HG02610 (cell line): ENCODE measurements around the gene PCLO.

Source experiments
- ATAC-seq: cut with Tn5 transposase; IDR thresholded peaks from one replicate; pipeline ENCODE4 v1.9.1; 2021; ENCODE audit warnings: mild to moderate bottlenecking, moderate library complexity; ENCODE audit not compliant: unreplicated experiment

Gene PCLO

GRCh38 chr7:82841828-82842227 is 320.9 kb downstream of the PCLO start:
- no peak for ATAC-seq

DNA sequence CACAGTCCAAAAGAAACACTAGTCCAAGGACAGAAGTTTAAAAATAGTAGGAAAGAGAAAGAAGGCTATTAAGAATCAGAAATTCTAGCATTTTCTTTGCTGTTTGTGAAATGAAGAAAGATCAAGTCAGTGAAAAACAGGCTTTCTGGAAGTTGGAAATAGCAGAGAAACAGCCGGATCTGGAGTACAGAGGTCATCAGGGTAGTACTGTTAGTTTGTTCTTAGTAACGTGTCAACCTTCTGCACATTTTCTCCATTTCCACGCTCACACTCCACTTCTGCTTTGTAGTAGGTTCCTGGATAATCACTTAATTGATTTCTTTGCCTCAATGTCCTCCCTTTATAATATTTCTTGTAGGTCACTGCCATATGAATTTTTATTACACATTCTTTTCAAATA is 322.6 kb downstream of the PCLO start:
- no peak for ATAC-seq

DNA sequence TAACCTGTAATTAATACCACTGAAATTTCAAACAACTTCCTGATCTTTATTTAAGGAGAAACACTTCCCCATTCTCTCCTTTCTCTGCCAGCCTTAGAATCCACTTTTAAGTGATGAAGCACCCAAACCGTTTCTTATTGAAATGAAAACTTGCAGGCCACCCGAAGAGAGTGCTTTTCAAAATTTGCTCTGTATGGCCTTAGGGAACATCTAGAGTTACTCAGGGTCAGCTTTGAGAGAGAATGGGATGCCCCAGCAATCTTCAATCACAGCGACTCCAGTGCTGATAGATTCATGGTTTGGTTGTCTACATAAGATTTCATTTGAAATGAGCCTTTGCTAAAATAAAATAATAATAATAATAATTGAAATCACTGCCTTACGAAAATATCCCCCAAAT is 323.1 kb downstream of the PCLO start:
- ATAC-seq = no peak

DNA sequence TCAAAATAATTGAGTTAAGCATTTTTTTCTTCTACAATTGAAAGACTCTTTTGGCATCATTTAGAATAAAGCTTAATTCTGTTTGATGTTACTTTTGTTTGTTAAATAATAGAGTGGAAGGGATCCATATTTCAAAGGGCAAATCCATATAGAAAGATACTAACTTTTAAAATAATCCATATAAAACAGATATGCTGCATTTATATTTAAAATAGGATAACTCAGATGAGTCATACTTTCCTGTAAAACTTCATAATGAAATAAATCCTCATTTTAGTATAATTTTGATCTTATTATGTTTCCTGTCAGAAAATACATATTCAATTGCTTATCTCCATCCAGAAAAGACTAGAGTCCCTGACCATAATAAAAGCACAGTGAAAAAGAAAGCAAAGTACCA is 323.6 kb downstream of the PCLO start:
- no peak for ATAC-seq

DNA sequence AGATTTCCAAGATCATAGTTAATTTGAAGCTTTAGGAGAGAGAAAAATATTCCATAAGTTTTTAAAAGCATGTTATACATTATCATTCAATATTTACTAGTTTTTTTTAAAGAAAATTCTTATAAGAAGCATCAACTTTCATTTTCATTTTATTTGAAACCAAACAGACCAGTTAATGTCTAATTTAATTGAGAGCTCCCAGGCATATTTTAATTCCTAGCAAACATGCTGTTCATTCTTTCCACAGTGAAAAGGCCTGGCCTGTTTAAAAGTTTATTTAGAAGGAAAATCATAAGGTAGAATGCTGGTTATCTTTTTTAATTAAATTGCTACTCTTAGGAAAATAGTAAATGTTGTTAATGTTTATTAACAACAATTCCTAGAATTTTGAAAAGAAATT is 324.4 kb downstream of the PCLO start:
- no peak for ATAC-seq

DNA sequence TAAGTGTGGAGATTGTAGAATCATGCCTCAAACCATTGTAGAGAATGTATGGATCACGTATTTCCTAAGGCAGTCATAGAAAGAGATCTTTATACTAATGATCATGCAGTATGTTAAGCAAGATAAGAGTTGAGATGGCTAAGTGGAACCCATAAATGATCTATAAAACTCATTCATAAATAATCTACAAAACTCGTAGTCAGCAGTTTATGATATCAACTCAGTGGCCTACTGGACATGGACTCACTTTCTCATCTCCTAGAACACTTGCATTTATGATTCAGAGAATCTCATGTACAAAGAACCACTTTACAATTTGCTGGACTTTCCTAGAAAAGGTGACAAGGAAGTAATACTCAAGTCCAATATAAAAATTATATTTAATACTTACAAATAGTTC is 339.6 kb downstream of the PCLO start:
- ATAC-seq = no peak

DNA sequence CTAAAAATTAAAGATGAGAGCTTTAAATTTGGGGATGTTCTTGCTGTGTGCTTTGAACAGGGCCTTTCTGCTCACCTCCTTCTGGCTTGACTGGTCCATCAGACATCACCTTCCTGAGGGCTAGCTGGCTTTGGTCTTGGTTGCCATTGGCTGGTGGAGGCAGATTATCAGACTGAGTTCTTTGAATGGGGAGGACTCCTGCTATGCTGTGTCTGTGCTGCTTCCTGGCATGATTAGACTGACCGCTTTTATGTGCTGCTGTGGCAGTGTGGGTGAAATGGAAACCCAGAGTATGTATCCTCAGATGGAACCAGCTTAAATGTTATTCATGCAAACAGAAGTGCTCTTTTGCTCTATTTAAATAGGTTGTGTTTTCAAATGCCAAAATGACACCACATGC is 341.6 kb downstream of the PCLO start:
- ATAC-seq = no peak

GRCh38 chr7:82818171-82818570 is 344.5 kb downstream of the PCLO start:
- no peak for ATAC-seq

GRCh38 chr7:82816272-82816671 is 346.4 kb downstream of the PCLO start:
- no peak for ATAC-seq

DNA sequence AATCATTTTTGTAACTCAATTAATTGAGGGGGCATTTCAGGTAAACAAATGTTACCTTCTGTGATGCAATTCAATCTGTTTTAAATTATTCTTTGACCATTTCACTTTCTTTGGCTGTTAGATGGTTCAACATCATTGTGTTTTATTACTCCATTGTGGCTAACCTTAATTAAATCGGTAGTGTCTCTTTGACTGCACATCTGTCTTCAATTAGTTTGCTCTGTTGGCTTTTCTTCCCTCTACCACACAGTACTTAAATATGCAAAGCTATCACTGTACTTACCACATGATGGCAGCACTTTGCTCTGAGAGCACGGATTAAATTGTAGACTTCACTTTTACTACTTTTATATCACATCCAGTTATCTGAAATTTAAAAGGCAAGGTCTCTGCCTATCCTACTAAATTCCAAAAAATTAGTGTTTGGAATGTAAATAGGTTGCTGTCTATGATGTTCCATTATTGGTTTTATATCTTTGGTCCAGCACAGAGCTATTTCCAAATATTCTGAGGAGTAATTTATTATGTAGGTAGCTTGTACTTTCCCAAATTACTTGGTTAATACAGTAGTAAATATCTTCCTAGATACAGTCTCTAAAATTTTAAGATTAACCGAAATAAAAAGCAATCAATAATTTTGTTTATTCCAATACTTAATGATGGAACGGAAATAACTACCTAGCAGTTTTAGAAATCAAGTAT is 352.0 kb downstream of the PCLO start:
- ATAC-seq = peak; percentile 88

GRCh38 chr7:82808633-82809032 is 354.1 kb downstream of the PCLO start:
- ATAC-seq = no peak

DNA sequence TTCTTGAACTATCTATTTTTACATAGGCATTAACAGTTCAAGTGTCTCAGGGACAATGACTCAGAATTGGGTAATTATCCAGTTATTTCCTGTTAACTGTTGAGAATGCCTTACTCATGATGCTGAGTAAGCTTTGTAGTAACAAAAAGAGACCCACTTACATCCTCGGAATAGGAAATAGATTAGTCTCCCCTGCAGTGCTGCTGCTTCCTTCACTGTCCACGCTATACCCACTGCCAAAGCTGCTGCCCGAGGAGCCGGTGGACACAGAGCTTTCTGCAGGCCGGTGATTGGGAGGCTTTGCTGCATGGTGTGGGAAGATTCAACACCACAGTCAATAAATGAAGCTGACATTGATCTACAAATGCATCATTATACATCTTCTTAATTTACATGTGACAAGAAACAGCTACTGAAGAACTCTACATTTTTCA is 357.1 kb downstream of the PCLO start:
- ATAC-seq = no peak

- ATAC-seq = no peak
Observed at GRCh38 chr7:82803411-82803810, 359.3 kb downstream of the PCLO start.

DNA sequence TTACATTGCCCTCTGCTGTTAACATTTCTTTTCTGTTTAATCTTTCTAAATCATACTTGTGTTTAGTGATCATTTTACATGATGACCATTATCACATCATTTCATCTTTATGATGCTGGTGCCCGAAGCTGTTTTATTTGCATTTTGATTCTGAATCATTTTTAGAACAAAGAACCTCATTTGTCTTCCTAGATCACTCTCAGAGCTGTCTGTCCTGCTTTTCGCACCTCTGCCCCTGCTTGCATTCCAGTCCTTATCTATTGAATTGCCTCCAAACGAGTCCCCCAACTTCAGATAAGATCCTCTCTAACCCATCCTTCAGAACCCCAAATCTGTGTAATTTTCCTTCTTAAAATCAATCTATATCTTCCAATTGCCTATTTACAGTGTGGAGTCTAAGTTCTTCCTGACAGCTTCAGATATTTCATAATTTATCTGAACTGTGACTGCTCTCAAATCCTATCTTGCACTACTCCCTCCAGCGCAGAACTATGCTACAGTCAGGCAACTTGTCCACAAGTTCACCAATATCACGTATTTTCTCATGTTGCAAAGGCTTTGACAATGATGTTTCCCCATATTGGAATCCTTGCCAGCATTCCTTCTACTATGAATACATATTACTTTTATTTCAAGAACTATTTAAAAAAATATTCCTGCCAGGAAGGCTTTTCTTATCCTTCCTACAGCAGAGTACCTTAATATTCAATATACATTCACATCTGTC is 372.6 kb downstream of the PCLO start:
- ATAC-seq = no peak

GRCh38 chr7:82778021-82778420 is 384.7 kb downstream of the PCLO start:
- ATAC-seq = no peak

DNA sequence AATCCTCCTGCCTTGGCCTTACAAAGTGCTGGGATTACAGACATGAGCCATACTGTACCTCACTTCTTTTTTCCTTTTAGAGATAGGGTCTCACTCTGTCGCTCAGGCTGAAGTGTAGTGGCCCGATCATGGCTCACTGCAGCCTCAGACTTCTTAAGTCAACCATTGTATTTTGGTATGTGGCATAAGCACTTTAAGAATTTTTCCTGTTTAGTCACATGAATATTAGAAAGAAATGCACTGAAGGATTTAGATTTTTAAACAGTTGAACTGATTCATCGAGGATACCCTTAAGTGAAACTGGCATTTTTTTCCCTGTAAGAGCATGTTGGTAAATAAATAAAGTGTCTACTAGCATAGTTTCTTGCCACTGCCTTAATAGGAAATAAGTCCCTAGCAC is 399.8 kb downstream of the PCLO start:
- ATAC-seq = no peak

DNA sequence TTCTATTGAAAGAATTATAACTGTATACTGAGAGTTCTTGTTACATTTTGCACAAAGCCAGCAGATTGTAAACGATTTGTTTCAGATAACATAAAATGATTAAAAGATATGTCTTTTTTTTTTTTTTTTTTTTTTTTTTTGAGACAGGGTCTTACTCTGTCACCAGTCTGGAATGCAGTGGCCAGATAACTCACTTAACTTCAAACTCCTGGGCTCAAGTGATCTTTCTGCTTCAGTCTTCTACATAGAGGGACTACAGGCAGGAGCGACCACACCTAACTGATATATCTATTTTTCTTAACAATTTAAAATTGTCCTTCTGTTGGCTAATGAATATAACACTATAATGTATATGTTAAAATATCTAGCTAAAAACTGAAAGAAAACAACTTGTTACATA is 401.9 kb downstream of the PCLO start:
- no peak for ATAC-seq

GRCh38 chr7:82760074-82760473 is 402.6 kb downstream of the PCLO start:
- no peak for ATAC-seq

DNA sequence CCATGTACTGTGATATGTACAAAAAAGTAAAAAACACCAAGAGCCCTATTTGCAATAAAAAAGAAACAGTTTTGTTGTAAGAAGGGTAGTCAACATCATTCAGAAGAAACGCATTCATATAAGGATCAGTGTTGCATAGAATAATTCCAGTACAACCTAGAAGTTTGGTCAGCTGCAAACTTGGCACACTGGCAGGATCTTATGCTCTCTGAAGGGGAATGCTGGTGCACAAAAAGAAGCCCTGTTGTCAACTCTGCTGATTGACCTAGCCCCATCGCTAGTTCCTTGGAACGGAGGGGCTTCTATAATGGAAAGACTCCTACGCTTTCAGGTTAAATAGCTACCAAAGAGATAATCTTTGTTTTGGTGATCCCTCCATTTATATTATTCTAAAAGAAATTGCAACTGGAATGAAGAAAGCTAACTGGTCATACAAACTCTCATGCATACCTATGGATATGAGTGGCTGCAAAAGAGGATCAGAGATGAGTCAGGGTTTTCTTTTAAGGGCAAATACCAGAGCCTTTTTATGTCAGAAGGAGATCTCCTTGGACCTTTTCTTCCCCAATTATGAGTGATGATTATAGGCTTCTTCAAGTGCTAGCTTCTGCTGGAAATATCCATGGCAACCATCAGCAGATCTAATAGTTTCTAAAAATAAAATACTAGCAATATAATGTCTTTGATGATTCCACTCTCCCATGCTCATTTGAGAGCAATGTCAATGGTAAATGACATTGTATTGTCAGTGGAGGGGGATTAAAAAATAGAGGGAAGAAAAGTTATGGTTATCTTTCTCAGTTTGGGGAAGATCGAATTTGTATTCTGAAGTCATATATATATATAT is 406.8 kb downstream of the PCLO start:
- no peak for ATAC-seq

GRCh38 chr7:82750007-82750406 is 412.7 kb downstream of the PCLO start:
- ATAC-seq = no peak

- no peak for ATAC-seq
Observed at GRCh38 chr7:82745820-82746219, 416.9 kb downstream of the PCLO start.

DNA sequence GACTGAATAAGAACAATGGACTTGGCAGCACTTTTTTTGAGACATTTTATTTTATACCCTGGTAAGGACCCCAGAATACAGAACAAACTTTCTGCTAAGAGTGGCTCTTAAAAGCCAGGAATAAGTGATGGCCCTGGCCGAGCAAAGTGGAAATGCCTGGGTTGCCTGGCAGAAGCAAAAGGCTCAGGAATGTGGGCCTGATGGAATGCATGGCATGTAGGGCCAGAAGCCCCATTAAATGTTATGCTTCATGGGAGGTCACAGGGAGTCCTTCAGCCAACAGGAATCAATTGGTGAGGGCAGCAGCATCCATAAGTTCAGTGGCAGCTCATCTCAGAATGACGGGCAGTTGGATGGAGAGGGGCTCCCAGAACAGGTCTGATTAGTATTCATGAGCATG is 417.6 kb downstream of the PCLO start:
- ATAC-seq = no peak
